SU-DHL-6 (cell line): ENCODE results near the gene WDR74.

Experiments used
- EZH2phosphoT487 ChIP-seq: fragments of 200-600 bp; sonication (generic), shearing (Covaris generic); conservative IDR thresholded peaks from 2 replicates; pipeline ENCODE4 v1.6.1; 2018; ENCODE audit warnings: mild to moderate bottlenecking, antibody characterized with exemption, low read length, moderate library complexity, mixed read lengths
- TF ChIP-seq, protein P1 (sequence below): fragments of 200-600 bp; sonication (generic); IDR thresholded peaks from one replicate; pipeline ENCODE4 v1.5.1; 2017; ENCODE audit warnings: antibody characterized with exemption, mild to moderate bottlenecking, low read length, moderate library complexity; ENCODE audit not compliant: insufficient read depth, poor library complexity, severe bottlenecking

DNA sequence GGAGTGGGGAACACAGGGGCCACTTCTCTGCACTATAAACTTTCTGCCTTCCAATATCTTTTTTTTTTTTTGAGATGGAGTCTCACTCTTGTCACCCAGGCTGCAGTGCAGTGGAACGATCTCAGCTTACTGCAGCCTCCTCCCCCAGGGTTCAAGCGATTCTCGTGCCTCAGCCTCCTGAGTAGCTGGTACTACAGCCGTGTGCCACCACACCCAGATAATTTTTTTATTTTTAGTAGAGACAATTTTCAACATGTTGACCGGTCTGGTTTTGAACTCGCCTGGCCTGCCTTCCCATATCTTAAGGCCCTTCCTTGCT lies 43.0 kb upstream of the WDR74 start:
- TF ChIP-seq, protein P1, sequence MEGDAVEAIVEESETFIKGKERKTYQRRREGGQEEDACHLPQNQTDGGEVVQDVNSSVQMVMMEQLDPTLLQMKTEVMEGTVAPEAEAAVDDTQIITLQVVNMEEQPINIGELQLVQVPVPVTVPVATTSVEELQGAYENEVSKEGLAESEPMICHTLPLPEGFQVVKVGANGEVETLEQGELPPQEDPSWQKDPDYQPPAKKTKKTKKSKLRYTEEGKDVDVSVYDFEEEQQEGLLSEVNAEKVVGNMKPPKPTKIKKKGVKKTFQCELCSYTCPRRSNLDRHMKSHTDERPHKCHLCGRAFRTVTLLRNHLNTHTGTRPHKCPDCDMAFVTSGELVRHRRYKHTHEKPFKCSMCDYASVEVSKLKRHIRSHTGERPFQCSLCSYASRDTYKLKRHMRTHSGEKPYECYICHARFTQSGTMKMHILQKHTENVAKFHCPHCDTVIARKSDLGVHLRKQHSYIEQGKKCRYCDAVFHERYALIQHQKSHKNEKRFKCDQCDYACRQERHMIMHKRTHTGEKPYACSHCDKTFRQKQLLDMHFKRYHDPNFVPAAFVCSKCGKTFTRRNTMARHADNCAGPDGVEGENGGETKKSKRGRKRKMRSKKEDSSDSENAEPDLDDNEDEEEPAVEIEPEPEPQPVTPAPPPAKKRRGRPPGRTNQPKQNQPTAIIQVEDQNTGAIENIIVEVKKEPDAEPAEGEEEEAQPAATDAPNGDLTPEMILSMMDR, result no peak
- no peak for TF ChIP-seq EZH2phosphoT487
